NCI-H69 (cell line): ENCODE data around the gene EFHC1.

ENCODE experiments used
- DNase-seq: peaks from one replicate; lab custom pipeline; 2025; lab: John Stamatoyannopoulos, UW

Gene EFHC1

DNA sequence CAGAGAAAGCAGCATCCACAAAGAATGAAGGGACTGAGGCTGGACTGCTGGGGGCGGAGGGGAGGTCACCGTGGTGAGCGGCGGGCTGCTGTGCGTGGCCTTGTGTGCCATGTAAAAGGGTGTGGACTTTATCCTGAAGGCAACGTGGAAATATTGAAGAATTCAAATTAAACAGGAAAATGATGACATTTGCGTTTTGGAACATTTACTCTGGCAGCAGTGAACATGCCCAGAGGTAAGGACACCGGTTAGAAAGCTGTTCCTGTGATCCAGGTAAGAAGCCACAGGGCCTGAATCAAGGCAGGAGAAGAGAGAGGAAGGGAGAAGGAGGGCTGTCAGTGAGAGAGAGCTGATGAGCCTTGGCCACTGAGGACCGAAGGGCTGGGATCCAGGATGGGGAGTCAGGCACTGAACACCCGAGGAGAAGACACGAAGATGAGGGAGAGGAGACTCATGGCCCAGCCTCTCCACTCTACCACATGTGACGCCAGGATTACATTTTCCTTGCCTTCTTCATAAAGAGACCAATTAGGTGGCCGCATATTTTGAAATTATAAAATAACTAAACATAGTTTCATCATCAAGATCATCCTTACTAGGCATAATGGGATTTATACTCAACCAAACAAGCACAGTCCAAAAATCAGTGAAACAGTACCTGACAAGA lies 98.3 kb downstream of the EFHC1 start:
- no peak for DNase-seq

DNA sequence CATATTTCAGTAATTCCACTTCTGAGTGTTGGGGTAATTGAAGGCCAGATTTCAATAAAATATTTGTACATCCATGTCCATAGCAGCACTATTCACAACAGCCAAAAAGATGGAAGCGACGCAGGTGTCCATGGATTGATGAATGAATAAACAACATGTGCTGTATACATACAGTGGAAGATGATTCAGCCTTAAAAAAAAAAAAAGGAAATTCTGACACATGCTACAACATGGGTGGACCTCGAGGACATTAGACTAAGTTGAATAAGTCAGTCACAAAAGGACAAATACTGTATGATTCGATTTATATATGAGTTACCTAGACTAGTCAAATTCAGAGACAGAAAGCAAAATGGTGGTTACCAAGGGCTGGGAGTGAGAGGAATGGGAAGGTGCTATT lies 99.5 kb downstream of the EFHC1 start:
- no peak for DNase-seq

DNA sequence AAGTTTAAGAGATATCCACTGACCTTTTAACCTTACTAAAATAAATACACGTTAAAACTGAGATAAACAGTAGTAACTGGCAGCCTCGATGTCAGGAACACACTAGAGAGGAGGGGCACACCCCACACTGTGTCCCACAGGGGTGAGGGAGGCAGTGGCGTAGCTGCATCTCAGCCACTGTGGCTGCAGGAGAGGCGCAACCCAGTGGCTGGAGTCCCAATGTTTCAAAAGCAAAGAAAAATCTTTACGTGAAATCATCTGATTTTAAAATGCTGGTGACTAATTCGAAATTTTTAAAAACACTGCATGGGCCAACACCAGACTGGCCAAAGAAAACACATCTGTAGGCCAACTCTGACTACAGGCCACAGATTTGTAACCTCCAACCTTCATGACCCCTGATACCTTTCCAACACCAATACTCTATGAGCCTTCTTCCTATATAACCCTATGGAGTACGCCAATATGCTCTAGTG lies 102.0 kb downstream of the EFHC1 start:
- no peak for DNase-seq

DNA sequence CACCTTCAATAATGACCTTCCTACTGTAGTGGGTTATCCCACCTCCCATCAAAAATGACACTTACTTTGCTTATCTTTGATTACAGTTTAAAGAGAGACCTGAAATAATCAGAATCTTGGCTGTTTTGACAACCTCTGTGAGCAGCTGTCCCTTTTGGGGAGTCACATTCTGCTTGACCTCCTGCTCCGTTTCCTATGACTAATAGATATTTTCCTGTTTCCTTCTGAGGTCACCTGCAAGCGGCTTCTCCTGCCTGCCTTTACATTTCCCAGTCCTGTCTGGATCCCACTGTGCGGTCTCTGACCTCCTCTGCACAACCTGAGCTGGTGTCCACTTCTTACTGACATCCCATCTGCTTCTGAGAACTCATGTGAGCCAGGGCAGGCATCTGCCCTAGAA lies 102.5 kb downstream of the EFHC1 start:
- DNase-seq: no peak

DNA sequence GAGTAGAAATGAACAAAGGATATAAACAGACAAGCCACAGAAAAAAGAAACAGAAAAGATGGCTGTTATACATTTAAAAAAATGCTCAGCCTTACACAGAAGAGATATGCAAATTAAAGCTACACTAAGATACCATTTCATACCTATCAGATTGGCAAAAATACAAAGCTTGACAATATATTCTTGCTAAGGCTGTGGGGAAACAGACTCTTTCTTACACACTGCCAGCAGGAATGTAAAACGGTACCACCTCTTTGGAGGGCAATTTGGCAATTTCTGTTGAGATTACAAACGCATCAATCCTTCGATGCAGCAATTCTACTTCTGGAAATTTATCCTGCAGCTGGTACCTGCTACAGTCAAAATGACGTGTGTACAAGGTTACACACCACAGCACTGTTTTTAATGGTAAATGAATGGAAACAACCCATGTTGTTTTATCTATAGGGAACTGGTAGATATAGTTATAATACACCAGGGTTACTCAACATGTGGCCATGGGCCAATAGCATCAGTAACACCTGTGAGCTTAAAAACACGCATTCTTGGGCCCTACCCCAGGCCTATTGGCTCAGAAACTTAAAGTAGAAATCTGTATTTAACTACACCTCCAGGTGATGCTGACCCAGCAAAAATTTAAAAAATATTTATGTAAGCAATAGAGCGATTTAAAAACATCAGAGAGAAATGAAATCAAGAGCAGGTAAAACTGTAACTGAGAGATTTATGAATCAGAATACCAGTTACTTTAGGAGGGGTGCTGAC lies 103.4 kb downstream of the EFHC1 start:
- peak; percentile 63 for DNase-seq

DNA sequence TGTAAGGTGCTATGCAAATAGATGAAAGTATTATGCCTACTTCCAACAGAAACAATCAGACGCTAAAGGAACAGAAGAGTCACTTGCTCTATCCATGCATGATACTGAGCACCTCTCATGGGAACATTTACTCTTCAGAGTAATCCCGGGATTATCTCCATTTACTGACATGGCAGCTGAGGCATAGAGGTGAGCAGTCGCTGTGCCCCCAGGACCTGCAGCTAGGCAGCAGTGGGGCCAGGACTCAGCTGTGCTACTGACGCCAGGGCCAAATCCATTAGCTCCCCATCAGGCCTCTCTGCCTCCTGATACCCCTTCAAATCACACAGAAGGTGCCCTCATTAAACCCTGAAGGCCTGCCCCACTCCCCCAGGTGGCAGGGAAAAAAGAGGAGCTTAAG lies 104.8 kb downstream of the EFHC1 start:
- DNase-seq: no peak

DNA sequence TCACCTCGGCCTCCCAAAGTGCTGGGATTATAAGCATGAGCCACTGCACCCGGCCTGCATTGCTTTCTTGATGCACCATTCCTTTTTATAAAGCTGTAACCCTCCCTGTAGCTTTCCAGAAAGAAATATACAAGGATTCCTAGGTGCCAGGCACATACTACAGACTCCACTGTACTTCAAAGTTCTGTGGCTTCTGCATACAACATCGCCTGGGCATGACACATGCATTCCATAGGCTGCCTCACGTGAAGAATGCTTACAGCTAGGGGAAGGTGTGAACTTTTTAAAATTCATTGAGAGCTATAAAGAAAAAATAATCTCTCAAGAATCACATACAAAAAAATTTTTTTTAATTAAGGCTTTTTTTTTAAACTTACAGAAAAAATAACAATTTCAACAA lies 106.5 kb downstream of the EFHC1 start:
- no peak for DNase-seq

DNA sequence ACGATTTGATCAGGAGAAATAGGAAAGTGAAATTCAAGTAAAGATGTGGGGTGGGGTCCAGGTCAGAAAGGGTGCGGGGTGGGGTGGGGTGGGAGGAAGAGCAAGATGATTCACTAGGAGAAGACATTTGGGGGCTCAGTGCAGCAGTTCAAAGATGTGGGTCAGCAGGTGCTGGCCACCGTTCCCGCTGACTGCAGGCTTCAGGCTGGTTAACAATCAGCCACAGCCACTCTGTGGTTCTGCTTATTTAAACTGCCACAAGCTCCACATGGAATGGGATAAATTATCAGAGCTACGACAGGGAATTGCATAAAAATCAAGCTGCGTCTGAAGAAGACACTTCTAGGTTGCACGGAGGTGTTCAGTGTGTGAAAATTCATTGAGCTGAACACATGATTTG lies 107.3 kb downstream of the EFHC1 start:
- no peak for DNase-seq

DNA sequence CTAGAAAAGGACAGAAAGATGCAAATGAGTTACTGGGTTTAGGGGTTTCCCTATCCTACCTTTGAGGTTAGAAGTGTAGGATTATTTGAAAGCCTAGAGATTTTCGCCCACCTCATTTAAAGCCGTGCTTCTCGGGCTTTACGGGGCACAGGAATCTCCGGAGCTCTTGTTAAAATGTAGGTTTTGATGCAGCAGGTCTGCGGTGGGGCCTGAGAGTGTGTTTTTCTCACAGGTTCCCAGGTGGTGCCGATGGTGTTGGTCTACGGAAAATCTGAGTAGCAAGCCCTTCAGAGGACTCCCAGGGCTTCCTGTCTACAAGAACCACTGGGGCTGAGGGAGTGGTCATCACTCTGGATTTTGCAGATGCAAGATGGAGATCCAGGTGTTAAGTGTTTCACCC lies 109.2 kb downstream of the EFHC1 start:
- DNase-seq: no peak

DNA sequence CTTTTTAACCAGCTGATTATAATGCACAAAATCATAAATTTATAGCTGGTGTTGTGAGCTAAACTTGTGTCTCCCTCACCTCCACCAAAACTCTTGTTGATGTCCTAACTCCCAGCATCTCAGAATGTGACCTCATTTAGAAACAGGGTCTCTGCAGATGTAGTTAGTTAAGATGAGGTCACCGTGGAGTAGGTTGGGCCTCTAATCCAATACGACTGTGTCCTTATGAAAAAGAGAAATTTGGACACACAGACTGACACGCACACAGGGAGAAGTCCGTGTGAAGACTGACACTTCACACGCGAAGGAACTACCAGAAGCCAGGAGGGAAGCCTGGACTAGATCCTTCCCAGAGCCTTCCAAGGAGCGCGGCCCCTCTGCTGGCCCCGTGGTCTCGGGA lies 110.2 kb downstream of the EFHC1 start:
- DNase-seq: no peak

DNA sequence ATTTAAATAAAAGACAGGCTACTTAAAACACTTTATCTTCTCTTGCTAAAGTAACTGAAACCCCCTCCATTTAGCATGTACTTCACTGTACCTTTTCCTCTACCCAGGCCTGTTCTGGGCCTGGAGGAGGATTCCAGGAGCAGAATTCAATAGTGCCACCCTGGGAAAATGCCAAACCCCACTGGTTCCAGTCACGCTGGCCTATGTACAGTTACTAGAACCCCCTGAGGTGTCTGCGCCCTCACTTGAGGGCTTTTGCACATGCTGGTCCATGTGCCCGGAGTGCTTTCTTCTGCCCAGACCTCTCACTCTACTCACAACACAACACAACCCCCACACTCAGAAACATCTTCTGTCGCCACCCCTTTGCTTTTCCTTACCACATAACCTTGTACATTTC lies 111.3 kb downstream of the EFHC1 start:
- no peak for DNase-seq

DNA sequence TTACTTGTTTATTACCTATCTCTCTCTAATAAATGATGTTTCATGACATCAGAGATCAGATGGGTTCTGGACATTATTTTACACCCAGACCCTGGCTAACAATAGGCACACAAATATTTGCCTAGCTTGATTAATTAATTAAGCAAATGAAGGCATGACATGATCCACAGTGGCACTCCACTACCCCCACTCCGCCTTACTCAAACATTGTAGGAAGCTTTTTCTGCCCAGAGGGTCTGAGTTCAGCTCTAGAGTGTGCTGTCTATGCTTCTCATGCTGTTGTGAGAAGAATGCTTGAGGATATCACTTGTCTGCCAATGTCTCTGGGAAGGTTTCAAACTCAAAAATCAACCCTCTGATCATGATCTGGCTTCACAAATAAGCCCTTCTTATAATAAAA lies 111.7 kb downstream of the EFHC1 start:
- peak; percentile 40 for DNase-seq

DNA sequence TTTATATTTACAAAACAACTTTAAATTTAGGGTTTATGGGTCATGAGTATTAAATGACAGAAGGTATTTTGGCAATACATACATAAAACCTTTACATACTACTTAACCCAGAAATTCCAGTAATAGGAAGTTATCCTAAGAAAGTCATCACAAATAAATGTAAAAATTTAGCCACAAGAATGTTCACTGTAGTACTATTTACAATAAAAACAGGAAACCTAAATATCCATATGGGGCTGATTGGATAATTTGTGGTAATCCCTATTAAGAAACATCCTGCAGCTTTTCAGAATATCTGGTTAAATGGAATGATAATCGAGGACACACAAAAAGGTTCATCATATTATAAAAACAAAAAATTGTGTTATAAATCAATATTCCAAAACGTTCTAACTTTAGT lies 112.3 kb downstream of the EFHC1 start:
- DNase-seq: no peak

DNA sequence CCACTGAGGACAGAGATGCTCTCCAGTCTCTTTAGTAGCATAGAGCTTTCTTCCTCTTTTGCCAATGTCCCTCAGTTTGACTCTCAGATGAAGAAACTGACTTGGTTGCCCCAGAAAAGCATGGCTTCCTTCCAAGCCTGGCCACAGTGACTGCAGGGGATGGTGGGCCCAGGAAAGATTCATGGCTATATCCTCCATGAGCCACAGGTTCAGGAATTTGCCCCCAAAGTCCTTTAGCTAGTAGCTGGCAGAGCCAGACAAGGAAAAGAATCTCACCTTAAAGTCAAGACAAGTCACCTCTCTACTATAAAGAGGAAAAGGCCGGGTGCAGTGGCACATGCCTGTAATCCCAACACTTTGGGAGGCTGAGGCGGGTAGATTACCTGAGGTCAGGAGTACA lies 113.3 kb downstream of the EFHC1 start:
- DNase-seq: no peak

DNA sequence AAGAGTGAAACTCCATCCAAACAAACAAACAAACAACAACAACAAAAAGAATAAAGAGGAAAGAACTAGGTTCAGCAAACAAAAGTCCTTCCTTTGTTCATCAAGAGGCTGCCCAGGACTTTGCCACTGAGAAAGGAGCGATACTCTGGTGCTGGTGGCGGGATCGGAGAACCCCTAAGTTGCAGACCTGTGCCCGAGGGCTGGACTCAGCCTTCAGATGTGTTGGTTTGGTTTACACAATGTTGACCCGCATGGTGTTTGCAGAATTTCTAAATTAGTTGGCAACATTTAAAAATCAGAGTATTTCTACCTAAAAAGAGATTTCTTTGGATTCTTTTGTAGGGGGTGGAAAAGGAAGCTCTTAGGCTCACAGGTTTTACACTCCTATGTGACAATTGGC lies 114.2 kb downstream of the EFHC1 start:
- no peak for DNase-seq

DNA sequence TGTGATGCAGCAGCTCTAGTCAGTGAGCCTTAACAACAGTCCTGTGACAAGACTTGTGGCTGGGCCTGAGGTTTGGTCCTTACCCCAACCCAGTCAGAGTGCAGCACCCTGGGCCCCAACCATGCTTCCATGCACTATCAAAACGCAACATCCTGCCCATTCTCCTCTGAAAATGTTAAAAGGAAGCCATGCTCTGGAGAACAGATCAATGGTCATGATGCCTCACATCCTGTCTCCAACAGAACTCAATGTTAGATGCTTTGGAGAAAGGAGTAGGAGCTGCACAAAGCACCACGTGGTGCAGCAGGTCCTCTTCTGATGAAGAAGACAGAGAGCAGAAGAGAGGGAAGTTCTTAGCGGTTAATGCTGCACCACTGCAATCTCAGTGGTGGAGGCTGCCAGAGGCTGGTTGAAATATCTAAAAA lies 114.8 kb downstream of the EFHC1 start:
- DNase-seq: no peak

DNA sequence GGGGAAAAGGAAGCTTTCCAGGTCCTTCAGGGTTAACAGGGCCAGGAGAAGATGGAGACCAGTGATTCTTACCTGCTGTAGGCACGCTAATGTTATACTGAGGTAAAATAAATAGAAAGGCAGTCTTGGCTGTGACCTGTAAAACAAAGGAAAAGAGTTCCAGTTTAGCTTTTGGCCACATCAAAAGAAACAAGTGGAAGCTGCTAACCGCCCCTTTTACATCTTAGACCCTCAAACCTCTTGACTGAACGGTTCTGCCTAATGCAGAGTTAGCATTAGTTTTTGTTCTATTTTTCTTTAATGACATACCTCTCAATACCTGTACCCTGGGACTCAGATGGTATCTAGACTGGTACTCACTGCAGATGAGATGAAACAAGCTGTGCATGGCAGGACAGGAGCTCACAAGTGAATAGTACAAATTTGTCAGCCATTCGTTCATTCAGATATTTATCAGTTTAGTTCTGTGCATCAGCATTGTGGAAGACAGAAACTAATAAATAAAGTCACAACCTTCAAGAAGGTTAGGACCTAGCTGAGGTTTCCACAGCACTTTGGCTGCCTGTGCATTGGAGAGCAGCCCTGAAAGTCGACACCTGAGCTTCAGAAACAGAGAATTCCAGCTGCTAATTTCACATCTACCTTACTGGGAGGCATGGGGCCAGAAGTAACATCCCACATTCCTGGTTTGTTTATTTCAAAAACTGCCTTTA lies 115.7 kb downstream of the EFHC1 start:
- DNase-seq: no peak

DNA sequence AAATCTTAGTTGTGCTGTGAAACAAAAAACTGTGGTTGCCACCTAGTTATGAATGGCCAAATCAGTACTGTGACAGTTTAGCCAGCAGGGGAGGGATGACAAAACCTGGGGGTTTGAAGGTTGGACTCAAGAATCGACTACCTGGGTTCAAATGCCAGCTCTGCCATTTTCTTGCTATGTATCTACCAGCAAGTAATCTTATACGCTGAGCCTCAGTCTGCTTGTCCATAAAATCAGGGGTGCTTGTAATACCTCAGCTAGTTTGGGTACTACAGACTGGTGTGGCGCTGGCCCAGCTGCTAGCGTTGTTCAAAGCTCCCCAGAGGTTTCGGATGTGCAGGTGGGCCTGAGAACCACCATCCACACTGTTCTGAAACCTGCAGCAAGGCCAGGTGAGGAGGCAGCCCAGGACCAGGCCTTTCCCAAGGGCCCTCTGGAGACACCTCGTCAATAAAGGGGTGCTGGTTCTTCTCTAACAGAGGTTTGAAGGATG lies 116.3 kb downstream of the EFHC1 start:
- DNase-seq: no peak

DNA sequence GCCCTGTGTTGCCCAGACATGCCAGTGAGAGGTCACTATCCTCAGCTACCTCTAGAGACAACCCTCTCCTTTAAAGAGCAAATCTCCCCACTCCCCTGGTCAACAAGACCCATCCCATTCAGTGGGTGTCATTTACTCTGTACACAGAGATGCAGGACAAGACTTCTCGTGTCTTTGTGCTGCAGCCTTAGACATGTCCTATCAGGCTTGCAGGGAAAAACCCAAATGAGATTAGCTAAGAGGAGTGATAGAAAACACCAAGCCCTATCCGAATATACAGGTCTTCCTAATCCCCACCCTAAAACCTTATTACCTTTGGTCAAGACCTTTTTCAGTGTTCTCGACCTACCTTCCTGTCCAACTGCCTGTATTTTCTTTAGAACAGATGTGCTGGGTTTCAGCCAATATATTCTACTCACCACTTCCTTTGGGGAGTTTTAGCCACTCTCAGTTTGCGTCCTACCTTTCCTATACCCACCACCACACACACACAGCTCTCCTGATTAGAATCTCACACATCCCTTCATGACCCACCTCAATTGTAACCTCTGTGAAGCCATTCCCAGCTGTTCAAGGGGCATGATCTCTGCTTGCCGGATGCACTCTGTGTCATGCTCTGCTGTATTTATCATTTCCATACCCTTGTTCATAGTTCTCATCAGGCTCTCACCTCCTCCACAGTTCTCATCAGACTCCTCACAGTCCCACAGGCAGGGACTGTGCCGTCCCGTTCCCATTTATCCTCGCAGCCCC lies 117.0 kb downstream of the EFHC1 start:
- DNase-seq: peak; percentile 52

DNA sequence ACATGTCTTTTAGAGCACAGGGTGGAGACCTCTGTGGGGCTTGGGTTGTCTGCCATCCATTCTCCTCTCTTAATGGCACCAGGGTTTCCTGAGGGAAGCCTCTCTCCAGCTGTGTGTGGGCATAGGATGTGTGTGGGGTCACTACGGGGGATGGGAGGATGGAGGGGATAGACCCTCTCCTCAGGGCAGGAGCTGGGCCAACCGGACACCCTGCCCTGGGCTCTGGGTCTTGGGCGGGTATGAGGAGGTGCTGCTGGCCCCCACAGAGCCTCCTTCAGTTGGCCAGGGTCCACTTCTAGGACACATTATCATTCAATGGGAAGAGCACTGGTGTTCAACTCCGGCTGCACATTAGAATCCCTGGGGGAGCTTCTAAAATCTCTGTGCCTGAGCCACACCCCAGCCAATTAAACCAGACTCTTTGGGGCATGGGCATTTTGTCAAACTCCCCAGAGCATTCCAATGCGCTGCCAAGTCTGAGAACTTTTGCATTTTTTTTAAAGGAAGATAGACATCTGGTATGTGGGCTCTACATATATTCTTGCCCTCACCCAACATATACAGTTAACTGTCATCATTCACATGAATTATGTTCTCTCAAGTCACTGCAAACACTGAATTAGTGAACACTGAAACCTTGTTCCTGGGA lies 118.2 kb downstream of the EFHC1 start:
- peak; percentile 23 for DNase-seq

DNA sequence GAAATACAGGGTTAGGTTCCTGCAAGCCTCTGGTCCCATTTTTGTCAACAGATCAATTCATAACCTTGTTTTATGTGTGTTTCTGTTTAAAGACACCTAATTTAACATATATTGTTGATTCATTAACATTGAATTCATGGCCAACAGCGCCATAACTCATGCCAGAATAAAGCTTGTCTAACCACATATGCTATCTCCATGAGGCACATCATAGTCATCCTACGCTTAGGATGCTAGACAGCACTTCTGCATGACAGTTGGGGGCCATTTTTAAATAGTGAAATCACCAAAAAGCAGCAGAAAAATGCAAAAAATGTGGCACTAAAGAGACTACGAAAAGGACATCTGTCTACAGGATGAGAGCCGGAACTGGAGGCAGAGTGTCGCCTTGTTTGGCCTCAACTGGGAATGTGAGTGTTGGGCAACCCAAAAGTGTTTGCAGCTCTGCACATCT lies 118.8 kb downstream of the EFHC1 start:
- no peak for DNase-seq

DNA sequence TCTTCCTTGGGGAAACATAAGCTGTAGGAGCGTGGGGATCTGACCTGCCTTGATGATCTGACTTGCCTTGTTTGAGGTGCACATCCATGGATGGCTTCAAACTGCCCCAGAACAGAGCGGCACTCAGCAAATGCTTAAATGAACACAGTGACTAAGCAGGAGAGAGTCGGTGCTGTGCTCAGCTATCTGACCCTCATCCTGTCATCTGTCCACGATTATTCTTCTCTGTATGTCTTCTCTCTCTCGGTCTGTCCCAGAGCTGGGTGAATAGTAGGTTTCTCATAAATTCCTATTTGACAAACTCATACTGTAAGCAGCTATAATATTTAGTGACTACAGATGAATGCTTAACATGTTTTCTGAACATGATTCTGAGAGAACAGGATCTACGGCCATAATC lies 119.5 kb downstream of the EFHC1 start:
- DNase-seq: no peak
